ENCODE measurements around the gene SLU7.

SLU7 gene

GRCh38 chr5:160427607-160428006, 8.7 kb upstream of the SLU7 start:
- FAIRE-seq (no peak), DNase-seq (ENCODE audit: insufficient read length, low spot score) (no peak)
- TF ChIP-seq POLR2AphosphoS5 (IDR thresholded peaks at IDR 0.05; ENCODE audit: low read depth, low read length): no peak
- no peak for TF ChIP-seq SPI1 (IDR thresholded peaks at IDR 0.05; ENCODE audit: low read depth, low read length)
- TF ChIP-seq POU2F2 (IDR thresholded peaks at IDR 0.05; ENCODE audit: low read depth, low read length): no peak
- TF ChIP-seq TAF1 (IDR thresholded peaks at IDR 0.05; ENCODE audit: low read depth, low read length): no peak
- TF ChIP-seq PAX5 (IDR thresholded peaks at IDR 0.05; ENCODE audit: insufficient read depth, low read length, severe bottlenecking): no peak

GRCh38 chr5:160423099-160423498, 4.2 kb upstream of the SLU7 start:
- no peak for DNase-seq (ENCODE audit: insufficient read length, low spot score)
- TF ChIP-seq SPI1 (IDR thresholded peaks at IDR 0.05; ENCODE audit: low read depth, low read length) (no peak), POU2F2 (IDR thresholded peaks at IDR 0.05; ENCODE audit: low read depth, low read length) (no peak), TAF1 (IDR thresholded peaks at IDR 0.05; ENCODE audit: low read depth, low read length) (no peak), POLR2AphosphoS5 (IDR thresholded peaks at IDR 0.05; ENCODE audit: low read depth, low read length) (no peak), PAX5 (IDR thresholded peaks at IDR 0.05; ENCODE audit: insufficient read depth, low read length, severe bottlenecking) (no peak), POLR2A (IDR thresholded peaks at IDR 0.05; ENCODE audit: low read depth, low read length) (no peak)
- FAIRE-seq: peak; percentile 83

- FAIRE-seq (peak; percentile 99), DNase-seq (ENCODE audit: insufficient read length, low spot score) (peak; percentile 62)
- peak; percentile 51 for TF ChIP-seq TAF1 (IDR thresholded peaks at IDR 0.05; ENCODE audit: low read depth, low read length)
- peak; percentile 68 for TF ChIP-seq POLR2A (IDR thresholded peaks at IDR 0.05; ENCODE audit: low read depth, low read length)
- peak; percentile 58 for TF ChIP-seq PAX5 (IDR thresholded peaks at IDR 0.05; ENCODE audit: insufficient read depth, low read length, severe bottlenecking)
- TF ChIP-seq SPI1 (IDR thresholded peaks at IDR 0.05; ENCODE audit: low read depth, low read length): peak; percentile 31; the same call in 1 of the 2 replicates
- TF ChIP-seq POU2F2 (IDR thresholded peaks at IDR 0.05; ENCODE audit: low read depth, low read length): peak; percentile 33; the same call in 1 of the 2 replicates
- TF ChIP-seq POLR2AphosphoS5 (IDR thresholded peaks at IDR 0.05; ENCODE audit: low read depth, low read length): peak; percentile 67; the same call in 1 of the 2 replicates
Measured at GRCh38 chr5:160421625-160422258, 2.9 kb upstream of the SLU7 start, which contains the start of gene PTTG1. Gene PTTG1, plus strand, starts transcription at chr5:160421855. Its CDS starts 458 bp downstream, at chr5:160422313.

DNA sequence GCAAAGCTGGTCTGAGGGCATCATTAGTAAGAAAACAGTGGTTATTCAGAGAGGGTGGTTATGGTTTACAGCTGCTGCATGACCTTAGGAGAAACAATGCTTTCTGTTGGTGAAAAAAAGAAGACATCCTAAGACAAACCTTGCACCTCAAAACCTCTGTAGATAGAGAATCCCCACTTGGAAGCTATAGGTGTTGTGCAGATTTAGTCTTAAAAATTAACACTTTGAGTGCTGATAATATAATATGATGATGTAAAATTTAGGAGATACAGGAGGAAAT, 1.4 kb upstream of the SLU7 start:
- FAIRE-seq: peak; percentile 86
- TF ChIP-seq PAX5 (IDR thresholded peaks at IDR 0.05; ENCODE audit: insufficient read depth, low read length, severe bottlenecking) (no peak), POLR2AphosphoS5 (IDR thresholded peaks at IDR 0.05; ENCODE audit: low read depth, low read length) (no peak), POLR2A (IDR thresholded peaks at IDR 0.05; ENCODE audit: low read depth, low read length) (no peak), POU2F2 (IDR thresholded peaks at IDR 0.05; ENCODE audit: low read depth, low read length) (no peak), TAF1 (IDR thresholded peaks at IDR 0.05; ENCODE audit: low read depth, low read length) (no peak), SPI1 (IDR thresholded peaks at IDR 0.05; ENCODE audit: low read depth, low read length) (no peak)
- no peak for DNase-seq (ENCODE audit: insufficient read length, low spot score)

DNA sequence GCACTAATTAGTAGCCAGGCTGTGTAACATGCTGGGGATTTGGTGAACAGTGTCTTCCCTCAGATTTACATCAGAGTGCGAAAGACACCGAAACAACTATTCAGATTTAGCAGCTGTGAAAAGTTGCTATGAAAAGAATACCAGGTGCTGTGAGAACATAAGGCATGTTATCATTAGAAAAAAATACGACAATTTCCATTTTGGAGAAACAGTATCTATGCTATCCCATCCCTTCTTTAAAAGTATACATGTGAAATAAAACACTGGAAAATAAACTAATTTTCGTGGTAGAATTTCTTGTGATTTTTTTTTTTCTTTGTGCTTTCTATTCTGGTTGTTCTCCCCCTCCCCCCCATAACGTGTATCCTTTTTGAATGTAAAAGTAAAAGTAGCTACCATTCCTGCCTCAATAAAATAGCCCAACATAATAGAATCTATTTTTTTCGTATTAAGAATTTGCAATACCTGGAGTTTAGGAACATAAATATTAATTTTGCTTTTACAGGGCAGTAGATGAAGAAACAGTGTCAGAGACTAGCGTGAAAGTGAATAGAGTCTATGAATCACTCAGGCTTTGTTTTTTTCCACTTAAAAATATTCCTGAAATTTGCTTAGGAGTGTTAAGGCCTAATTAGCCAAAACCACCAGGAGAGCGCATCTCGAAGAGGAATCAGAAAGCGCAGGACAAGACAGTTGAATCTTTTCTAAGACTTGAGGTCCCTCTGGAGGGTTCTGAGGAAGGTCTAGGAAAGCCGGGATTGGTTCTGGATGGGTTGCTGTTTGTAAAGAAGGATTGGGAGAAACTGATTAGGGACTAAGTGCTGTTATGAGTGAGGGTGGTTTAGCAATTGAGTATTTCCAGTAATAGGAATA, 813 bp upstream of the SLU7 start:
- TF ChIP-seq TAF1 (IDR thresholded peaks at IDR 0.05; ENCODE audit: low read depth, low read length) (no peak), PAX5 (IDR thresholded peaks at IDR 0.05; ENCODE audit: insufficient read depth, low read length, severe bottlenecking) (no peak), POU2F2 (IDR thresholded peaks at IDR 0.05; ENCODE audit: low read depth, low read length) (no peak), SPI1 (IDR thresholded peaks at IDR 0.05; ENCODE audit: low read depth, low read length) (no peak), POLR2AphosphoS5 (IDR thresholded peaks at IDR 0.05; ENCODE audit: low read depth, low read length) (no peak), POLR2A (IDR thresholded peaks at IDR 0.05; ENCODE audit: low read depth, low read length) (no peak)
- peak; percentile 9 for FAIRE-seq
- no peak for DNase-seq (ENCODE audit: insufficient read length, low spot score)

DNA sequence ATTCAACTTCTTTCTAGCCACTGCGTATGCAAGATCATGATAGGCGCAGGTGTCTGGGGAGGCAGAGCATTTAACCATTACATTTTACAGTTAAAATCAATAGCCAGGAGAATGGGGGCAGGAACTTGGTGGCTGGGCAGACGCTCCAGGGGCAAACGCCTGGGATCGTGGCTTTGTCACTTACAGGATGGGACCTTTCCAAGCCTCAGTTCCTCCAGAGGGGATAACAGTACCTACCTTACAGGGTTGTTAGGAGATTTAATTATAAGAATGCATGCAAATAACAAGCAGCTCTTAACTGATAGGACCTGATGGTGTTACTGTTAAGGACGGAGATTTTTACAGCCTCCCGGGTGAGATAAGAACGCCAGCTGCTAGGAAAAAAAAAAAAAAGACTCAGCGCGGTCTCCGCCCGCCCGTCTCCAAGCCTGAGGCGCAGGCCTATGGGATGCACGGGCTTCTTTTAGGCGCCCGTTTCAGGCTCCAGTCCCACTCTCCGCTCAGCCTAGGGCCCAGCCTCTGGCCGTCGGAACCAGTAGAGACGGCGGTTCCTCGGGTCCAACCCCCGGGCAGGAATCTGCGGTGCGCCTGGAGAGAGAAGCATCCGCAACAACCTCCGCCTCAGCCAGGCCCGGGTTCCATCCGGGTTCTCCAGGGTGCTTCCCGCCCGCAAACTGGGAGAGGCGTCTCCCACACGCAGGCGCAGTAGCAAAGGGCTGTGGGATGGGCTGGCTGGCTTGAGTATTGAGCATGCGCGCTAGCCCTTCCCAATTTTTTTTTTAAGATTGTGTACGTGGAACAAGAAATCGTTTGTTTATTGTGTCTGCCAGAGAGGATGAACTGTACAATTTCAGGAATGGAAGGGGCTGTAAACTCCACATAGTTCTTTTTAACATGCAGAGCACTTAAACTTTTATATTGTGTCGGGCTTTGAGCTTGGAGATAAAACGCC, 19.2 kb downstream of the SLU7 start, which contains the start of gene FAM200C:
FAM200C (minus strand) TSS at position 653 of the 952 bp plus-strand sequence. CDS start 4,564 bp downstream, outside the sequence.
- peak; percentile 79 for FAIRE-seq
- TF ChIP-seq POLR2AphosphoS5 (IDR thresholded peaks at IDR 0.05; ENCODE audit: low read depth, low read length): peak; percentile 69; the same call in 1 of the 2 replicates
- peak; percentile 58 for TF ChIP-seq POLR2A (IDR thresholded peaks at IDR 0.05; ENCODE audit: low read depth, low read length)
- TF ChIP-seq POU2F2 (IDR thresholded peaks at IDR 0.05; ENCODE audit: low read depth, low read length): no peak
- no peak for TF ChIP-seq TAF1 (IDR thresholded peaks at IDR 0.05; ENCODE audit: low read depth, low read length)
- TF ChIP-seq PAX5 (IDR thresholded peaks at IDR 0.05; ENCODE audit: insufficient read depth, low read length, severe bottlenecking): no peak
- 0 out of 2 replicates have a peak, but pooled peaks have one; percentile 13 for TF ChIP-seq SPI1 (IDR thresholded peaks at IDR 0.05; ENCODE audit: low read depth, low read length)
- DNase-seq (ENCODE audit: insufficient read length, low spot score): peak; percentile 63

DNA sequence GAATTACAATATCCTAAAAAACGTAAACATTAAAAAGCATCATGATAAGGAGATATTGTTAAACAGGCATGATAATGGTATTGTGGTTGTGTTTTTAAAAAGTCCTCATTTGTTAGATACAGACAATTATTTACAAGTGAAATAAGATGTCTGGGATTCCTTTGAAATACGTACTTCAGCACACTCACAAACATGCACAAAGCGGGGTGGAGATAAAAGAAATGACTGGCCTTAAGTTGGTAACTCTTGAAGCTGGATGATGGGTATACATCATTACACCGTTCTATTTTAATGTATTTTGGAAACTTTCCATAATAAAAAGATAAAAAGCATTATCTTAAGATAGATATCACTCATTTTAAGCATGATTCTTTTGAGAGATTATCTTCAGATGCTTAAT, 20.1 kb downstream of the SLU7 start:
- no peak for TF ChIP-seq POLR2AphosphoS5 (IDR thresholded peaks at IDR 0.05; ENCODE audit: low read depth, low read length)
- no peak for TF ChIP-seq POU2F2 (IDR thresholded peaks at IDR 0.05; ENCODE audit: low read depth, low read length)
- TF ChIP-seq POLR2A (IDR thresholded peaks at IDR 0.05; ENCODE audit: low read depth, low read length): no peak
- DNase-seq (ENCODE audit: insufficient read length, low spot score) (no peak), FAIRE-seq (no peak)

- TF ChIP-seq TAF1 (IDR thresholded peaks at IDR 0.05; ENCODE audit: low read depth, low read length): no peak
- TF ChIP-seq POLR2A (IDR thresholded peaks at IDR 0.05; ENCODE audit: low read depth, low read length): no peak
- TF ChIP-seq POU2F2 (IDR thresholded peaks at IDR 0.05; ENCODE audit: low read depth, low read length): no peak
- no peak for TF ChIP-seq POLR2AphosphoS5 (IDR thresholded peaks at IDR 0.05; ENCODE audit: low read depth, low read length)
- TF ChIP-seq SPI1 (IDR thresholded peaks at IDR 0.05; ENCODE audit: low read depth, low read length): no peak
- TF ChIP-seq PAX5 (IDR thresholded peaks at IDR 0.05; ENCODE audit: insufficient read depth, low read length, severe bottlenecking): no peak
- DNase-seq (ENCODE audit: insufficient read length, low spot score) (no peak), FAIRE-seq (no peak)
Measured at GRCh38 chr5:160397492-160397891, 21.4 kb downstream of the SLU7 start.
